Esophagus muscularis mucosa (tissue), 4 donors: Measurements from ENCODE around the gene KRT8.

Experiments
- CTCF ChIP-seq, 3 experiments: fragments of 200-600 bp in 2 of 3; fragments of 450-650 bp in 1 of 3; sonication (generic) in 2 of 3; IDR thresholded peaks; one replicate each; pipeline ENCODE4 v1.5.1; 2017 to 2019; ENCODE audit warnings: antibody characterized with exemption in 3 of 3, mild to moderate bottlenecking in 2 of 3, moderate library complexity in 1 of 3
- EP300 ChIP-seq: sonication (generic); formaldehyde crosslinking; IDR thresholded peaks from one replicate; pipeline ENCODE4 v1.6.1; 2017; ENCODE audit warnings: antibody characterized with exemption
- POLR2A ChIP-seq: fragments of 450-650 bp; IDR thresholded peaks from one replicate; pipeline ENCODE4 v1.6.1; 2017; ENCODE audit warnings: antibody characterized with exemption, moderate library complexity, mild to moderate bottlenecking, low read depth
- POLR2AphosphoS5 ChIP-seq, 2 donors: sonication (generic); formaldehyde crosslinking; IDR thresholded peaks; one replicate each; pipeline ENCODE4 v1.6.1; 2017; ENCODE audit warnings: antibody characterized with exemption in 2 of 2

- no peak for TF ChIP-seq CTCF (IDR thresholded peaks at IDR 0.05)
- no peak for TF ChIP-seq EP300
- no peak for TF ChIP-seq POLR2A
- no peak for TF ChIP-seq POLR2AphosphoS5 (IDR thresholded peaks at IDR 0.05)
These were observed 53.1 kb downstream of the KRT8 start for GRCh38 chr12:52851787-52852186.
